HK-2 (cell line): ENCODE measurements around the gene ROR2.
"Not testable (repeated sequence)": the region's sequence is repeated elsewhere in the genome, so short reads cannot be mapped to it uniquely, and the experiment has no call there.

Source experiments
- DNase-seq: peaks from one replicate; pipeline ENCODE4 v3.0.0-alpha.2; 2018; ENCODE audit not compliant: unreplicated experiment

The ROR2 gene

GRCh38 chr9:91577633-91578061, 372.4 kb downstream of the ROR2 start:
- DNase-seq = no peak

- DNase-seq = no peak
These were observed 377.2 kb downstream of the ROR2 start for GRCh38 chr9:91572811-91573210.

GRCh38 chr9:91572044-91572443, 378.0 kb downstream of the ROR2 start:
- no peak for DNase-seq

DNA sequence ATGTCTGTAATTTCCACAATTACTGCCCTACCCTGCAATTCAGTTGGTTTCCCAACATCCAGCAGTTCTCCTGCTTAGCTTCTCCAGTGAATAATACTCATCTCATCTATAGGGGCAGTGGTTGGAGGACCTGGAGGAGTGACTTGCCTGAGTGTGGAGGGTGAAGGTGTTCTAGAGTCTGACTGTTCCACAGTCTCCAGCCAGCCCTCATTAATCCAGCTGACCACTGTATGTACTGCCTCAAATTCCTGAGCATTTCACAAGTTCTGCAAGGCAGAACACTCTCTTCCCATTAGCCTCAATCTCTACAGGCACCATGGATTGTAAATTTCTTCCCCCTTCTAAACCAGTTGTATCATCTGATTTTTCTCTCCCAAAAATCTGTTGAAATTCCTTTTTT, 379.0 kb downstream of the ROR2 start:
- no peak for DNase-seq

- DNase-seq = no peak
These were observed 382.3 kb downstream of the ROR2 start for GRCh38 chr9:91567642-91568274.

DNA sequence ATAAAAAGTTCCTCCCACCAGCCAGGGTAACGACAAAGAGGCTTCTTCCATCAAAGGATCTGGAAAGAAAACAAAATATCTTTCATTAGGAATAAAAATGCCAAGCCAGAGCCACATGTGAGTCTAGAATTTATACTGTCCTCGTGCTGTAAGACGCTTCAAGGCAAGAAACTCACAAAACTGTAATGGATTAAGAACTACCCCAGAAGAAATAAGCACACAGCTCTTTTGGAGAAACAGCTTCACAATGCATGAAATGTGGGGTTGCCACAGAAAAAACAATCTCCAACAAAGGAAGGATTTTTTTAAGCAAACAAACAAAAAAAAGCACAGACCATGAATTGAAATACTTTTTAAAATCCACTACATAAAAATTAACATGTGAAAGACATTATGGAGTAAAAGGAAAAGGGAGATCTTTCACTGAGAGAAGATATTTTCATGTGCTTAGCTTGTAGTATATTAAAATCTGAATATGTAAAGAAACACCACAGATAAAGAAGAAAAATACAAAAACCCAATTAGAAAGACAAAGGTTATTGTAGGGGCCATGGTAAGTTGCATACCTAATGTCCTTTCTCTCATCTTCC, 385.9 kb downstream of the ROR2 start:
- no peak for DNase-seq

DNA sequence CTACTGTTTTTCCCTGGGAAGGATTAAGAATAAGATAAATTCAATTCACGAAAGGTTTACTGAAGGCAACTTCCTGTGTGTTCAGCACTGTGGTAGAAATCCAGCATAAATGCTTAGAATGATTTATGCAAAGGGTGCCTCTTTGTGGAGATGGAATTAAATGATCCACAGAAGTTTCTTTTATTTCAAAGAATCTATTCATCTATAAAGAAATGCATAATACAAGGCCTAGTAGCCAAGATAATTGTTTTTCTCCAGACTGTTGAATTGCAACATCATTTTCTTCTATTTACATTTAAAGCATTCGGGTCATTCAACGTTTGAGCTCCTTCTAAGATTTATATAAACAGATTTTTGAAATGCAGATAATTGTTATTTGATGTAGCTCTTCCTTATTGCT, 387.6 kb downstream of the ROR2 start:
- no peak for DNase-seq

GRCh38 chr9:91560301-91560700, 389.7 kb downstream of the ROR2 start:
- DNase-seq = no peak

- no peak for DNase-seq
These were observed 391.1 kb downstream of the ROR2 start for GRCh38 chr9:91558879-91559278.

DNA sequence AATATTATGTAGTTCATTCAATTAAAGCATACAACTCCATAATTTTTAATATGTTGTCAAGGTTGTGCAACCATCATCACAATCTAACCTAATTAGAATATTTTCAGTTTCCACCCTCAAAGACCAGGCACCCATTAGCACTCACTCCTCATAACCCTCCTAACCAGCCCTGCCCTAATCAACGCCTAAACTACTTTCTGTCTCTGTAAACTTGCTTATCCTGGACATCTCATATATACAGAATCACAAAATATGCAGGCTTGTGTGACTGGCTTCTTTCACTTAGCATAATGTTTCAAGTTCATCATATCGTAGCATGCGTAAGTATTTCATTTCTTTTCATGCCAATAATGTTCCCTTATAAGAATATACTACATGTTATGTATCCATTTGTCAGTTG, 391.6 kb downstream of the ROR2 start:
- DNase-seq = no peak

- DNase-seq = no peak
These were observed 392.7 kb downstream of the ROR2 start for GRCh38 chr9:91557327-91557726.

GRCh38 chr9:91555132-91555531, 394.9 kb downstream of the ROR2 start:
- no peak for DNase-seq

DNA sequence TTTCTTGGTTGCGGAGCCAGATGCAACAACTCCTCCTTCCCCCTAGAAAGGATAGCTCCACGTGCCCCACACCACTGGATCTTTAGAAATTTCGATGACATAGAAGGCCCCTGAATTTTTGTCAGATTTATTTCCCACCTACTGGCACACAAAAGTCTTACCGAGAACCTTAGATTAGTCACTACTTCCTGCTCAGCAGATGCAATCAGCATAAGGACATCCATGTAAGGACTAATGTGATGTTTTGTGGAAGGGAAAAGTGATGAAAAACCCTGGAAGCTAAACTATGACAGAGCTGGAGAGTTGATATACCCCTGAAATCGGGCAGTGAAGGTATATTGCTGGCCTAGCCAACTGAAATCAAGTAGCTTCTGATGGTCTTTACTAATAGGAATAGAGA, 400.9 kb downstream of the ROR2 start:
- no peak for DNase-seq

DNA sequence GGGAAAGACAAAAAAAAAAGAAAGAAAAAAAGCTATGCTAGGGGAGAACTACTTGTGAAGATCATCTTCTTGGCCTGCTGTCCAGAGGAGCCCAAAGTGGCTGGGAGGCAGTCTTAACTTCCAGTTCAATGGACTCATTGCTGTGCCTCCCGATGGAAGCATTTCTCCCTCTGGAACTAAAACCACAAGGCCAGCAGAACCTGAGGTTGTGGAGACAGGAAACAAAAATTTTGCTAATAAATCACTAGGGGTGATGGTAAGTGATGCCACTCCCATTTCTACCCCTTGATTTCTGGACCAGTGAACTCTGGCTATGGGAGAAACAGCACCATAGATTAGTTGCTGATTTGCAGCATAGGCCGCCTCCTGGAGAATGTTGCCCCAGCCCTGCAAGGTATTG, 402.9 kb downstream of the ROR2 start:
- no peak for DNase-seq

DNA sequence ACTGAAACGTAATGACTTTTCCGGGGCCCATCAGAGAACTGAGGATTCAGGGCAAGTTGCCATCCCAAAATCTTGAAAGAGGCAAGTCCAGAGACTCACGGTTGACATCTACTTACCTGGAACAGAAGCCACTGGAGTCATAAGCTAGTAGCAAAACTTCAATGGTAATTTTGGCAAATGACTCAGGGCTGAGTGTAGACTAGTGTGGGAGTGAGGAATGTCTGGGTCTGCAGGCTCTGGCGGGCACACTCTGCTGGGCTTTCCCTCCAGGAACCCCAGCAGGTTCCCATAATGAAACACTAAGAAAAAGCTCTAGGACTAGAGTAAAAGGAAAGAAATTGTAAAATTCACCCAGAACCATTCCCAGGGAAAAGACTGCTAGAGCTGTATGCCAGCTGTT, 403.5 kb downstream of the ROR2 start:
- DNase-seq = no peak

GRCh38 chr9:91541734-91542133, 408.3 kb downstream of the ROR2 start:
- no peak for DNase-seq

GRCh38 chr9:91540506-91540905, 409.5 kb downstream of the ROR2 start:
- not testable (repeated sequence) for DNase-seq

- peak; percentile 23 for DNase-seq
These were observed 413.8 kb downstream of the ROR2 start for GRCh38 chr9:91536211-91536691.

GRCh38 chr9:91534374-91534773, 415.7 kb downstream of the ROR2 start:
- DNase-seq = no peak

DNA sequence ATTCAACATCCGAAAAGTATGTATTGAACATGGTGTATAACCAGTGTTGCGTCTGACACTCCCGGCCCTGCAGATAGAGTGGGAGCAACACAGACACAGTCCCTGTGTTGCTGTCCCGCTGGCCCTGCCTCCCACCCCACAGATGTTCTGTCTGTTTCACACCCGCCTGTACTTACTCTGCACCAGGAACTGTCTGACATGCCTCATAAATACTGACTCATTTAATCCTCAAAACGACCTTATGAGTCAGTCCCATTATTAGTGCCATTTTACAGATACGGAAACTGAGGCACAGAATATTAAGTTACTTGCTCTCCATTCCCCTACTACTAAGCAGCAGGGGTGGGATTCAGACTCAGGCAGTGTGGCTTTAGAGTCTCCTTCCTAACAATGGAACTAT, 416.6 kb downstream of the ROR2 start:
- no peak for DNase-seq

- DNase-seq = no peak
These were observed 417.7 kb downstream of the ROR2 start for GRCh38 chr9:91532325-91532724.

DNA sequence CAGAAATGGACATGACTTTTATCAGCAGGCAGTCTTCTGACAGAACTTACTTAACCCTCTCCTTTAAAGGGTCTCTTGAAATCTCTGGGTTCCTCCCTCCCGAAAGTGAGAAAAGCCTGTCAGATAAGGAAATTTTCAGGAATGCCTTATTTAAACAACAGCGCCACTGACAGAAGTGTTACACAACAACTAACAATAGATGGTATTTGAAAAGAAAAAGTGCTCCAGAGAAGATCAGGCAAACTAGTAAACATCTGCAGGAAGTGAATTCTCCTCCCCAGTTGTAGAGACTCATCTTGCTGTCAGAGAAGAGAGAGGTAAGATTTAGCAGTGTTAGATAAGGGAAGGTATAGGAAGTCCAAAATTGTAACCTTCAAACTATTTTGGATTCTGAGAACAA, 419.2 kb downstream of the ROR2 start:
- DNase-seq = no peak

- no peak for DNase-seq
These were observed 427.5 kb downstream of the ROR2 start for GRCh38 chr9:91522481-91522880.
